Natural killer cell (primary cell): ENCODE measurements around the gene MAPRE2. TPM values are rescaled to one million over a fixed set of nuclear protein-coding genes. Genes with fewer than 3 reads are reported as not detected.

ENCODE experiments used
- ATAC-seq, 3 donors: fragments of 150-1000 bp in 2 of 3; fragments of 200-7000 bp in 1 of 3; cut with Tn5 transposase; 1 replicate in 1 of 3; 2 replicates in 2 of 3; pipeline ENCODE4 v1.10.0; 2021; ENCODE audit warnings: mild to moderate bottlenecking in 2 of 3, moderate library complexity in 2 of 3
- DNase-seq, 2 donors: peaks; one replicate each; pipeline versions ENCODE4 v3.0.0 to v3.0.0-alpha.2; 2013 to 2021; ENCODE audit warnings: mixed read lengths in 1 of 2
- H3K27ac ChIP-seq: one replicate; pipeline ENCODE4 v1.5.1; 2013; ENCODE audit warnings: mild to moderate bottlenecking, low read length
- H3K27me3 ChIP-seq: one replicate; pipeline ENCODE4 v1.6.1; 2013; ENCODE audit warnings: low read length; ENCODE audit not compliant: control insufficient read depth, insufficient read depth
- H3K36me3 ChIP-seq: one replicate; pipeline ENCODE4 v1.6.1; 2013; ENCODE audit warnings: low read length; ENCODE audit not compliant: control insufficient read depth, insufficient read depth
- H3K4me1 ChIP-seq: one replicate; pipeline ENCODE4 v1.6.1; 2013; ENCODE audit warnings: low read length; ENCODE audit not compliant: control insufficient read depth, insufficient read depth
- H3K4me3 ChIP-seq: one replicate; pipeline ENCODE4 v1.5.1; 2013; ENCODE audit warnings: low read length
- H3K9me3 ChIP-seq: one replicate; pipeline ENCODE4 v1.6.1; 2013; ENCODE audit warnings: low read length; ENCODE audit not compliant: control insufficient read depth, insufficient read depth
- H3K27ac Mint-ChIP-seq, 2 donors: one replicate each; pipeline ENCODE4 v1.8.0; 2022; ENCODE audit warnings: mild to moderate bottlenecking in 2 of 2, mixed read lengths in 2 of 2, moderate library complexity in 1 of 2
- H3K27me3 Mint-ChIP-seq, 2 donors: one replicate each; pipeline ENCODE4 v1.8.0; 2022; ENCODE audit warnings: low read depth in 2 of 2, mixed read lengths in 2 of 2
- H3K36me3 Mint-ChIP-seq: one replicate; pipeline ENCODE4 v1.8.0; 2022; ENCODE audit warnings: mixed read lengths
- H3K4me1 Mint-ChIP-seq, 2 donors: one replicate each; pipeline ENCODE4 v1.8.0; 2022; ENCODE audit warnings: mixed read lengths in 2 of 2
- H3K4me3 Mint-ChIP-seq: one replicate; pipeline ENCODE4 v1.8.0; 2022; ENCODE audit warnings: mild to moderate bottlenecking, moderate library complexity, mixed read lengths
- H3K9me3 Mint-ChIP-seq, 2 donors: one replicate each; pipeline ENCODE4 v1.8.0; 2022; ENCODE audit warnings: mixed read lengths in 2 of 2
- CTCF ChIP-seq: fragments of 200-600 bp; IDR thresholded peaks from one replicate; pipeline ENCODE4 v1.8.0; 2022; ENCODE audit warnings: antibody characterized with exemption
- WGBS: methylation state at CpG from one replicate; pipeline ENCODE4 v1.1.7; 2013; ENCODE audit warnings: missing lambda C conversion rate; ENCODE audit not compliant: insufficient coverage; 5-methylcytosine and 5-hydroxymethylcytosine counted together
- intact Hi-C: fragments of 100-400 bp; cut with micrococcal nuclease; formaldehyde crosslinking; loops from one replicate; pipeline ENCODE4 v1.14.2; 2022
- total RNA-seq, 4 donors: library from RNA; stranded (reverse); fragments of 120-200 nt in 1 of 4; gene quantifications; one replicate each; pipeline versions ENCODE4 v1.2.3 to v1.2.4, GENCODE V29; 2013 to 2022

Gene MAPRE2
- total RNA-seq, 3 donors from 2014 or later (not counting 1 experiment from before 2014, with no cell fraction given) = 159 to 283 (median 207) TPM

- Mint-ChIP-seq H3K4me3 (peak overlapping the region; percentile 35), H3K27ac (peak overlapping the region; percentile 12 to 22), H3K4me1 (peaks cover 80% of the 10 kb centered on the region in 2 donors), H3K9me3 (no peaks in the 10 kb centered on the region), H3K27me3 (no peaks in the 10 kb centered on the region), H3K36me3 (no peaks in the 10 kb centered on the region)
- no peak for ATAC-seq
- H3K36me3 ChIP-seq = no peaks in the 10 kb centered on the region
- no peak for TF ChIP-seq CTCF
- H3K27me3 ChIP-seq = no peaks in the 10 kb centered on the region
- H3K4me1 ChIP-seq = peaks cover 19% of the 10 kb centered on the region
- H3K27ac ChIP-seq = no peak overlapping the region
- H3K9me3 ChIP-seq = no peaks in the 10 kb centered on the region
- H3K4me3 ChIP-seq = no peak overlapping the region
- DNase-seq = no peak
- intact Hi-C loops = no loop called here
- 97% methylated on average over 9 of the region's 9 CpGs for WGBS
Measured at GRCh38 chr18:35054401-35054800, 13.2 kb downstream of the MAPRE2 start.

- intact Hi-C loops = no loop called here
- no peak overlapping the region for H3K4me3 ChIP-seq
- no peaks in the 10 kb centered on the region for H3K36me3 ChIP-seq
- Mint-ChIP-seq H3K27ac (peak overlapping the region in 1 of 2 donors; percentile 33), H3K4me3 (no peak overlapping the region), H3K9me3 (no peaks in the 10 kb centered on the region), H3K4me1 (peaks cover 80 to 82% of the 10 kb centered on the region in 2 donors), H3K36me3 (no peaks in the 10 kb centered on the region), H3K27me3 (no peaks in the 10 kb centered on the region)
- ATAC-seq (no peak), DNase-seq (no peak)
- H3K27me3 ChIP-seq = no peaks in the 10 kb centered on the region
- TF ChIP-seq CTCF = no peak
- 92% methylated on average over 7 of the region's 7 CpGs for WGBS
- no peaks in the 10 kb centered on the region for H3K9me3 ChIP-seq
- peaks cover 16% of the 10 kb centered on the region for H3K4me1 ChIP-seq
- H3K27ac ChIP-seq = no peak overlapping the region
Measured at GRCh38 chr18:35055105-35055504, 13.9 kb downstream of the MAPRE2 start.

- no peaks in the 10 kb centered on the region for H3K9me3 Mint-ChIP-seq
- Histone ChIP-seq H3K4me1 (peaks cover 11% of the 10 kb centered on the region), H3K9me3 (no peaks in the 10 kb centered on the region), H3K4me3 (no peak overlapping the region), H3K36me3 (no peaks in the 10 kb centered on the region), H3K27ac (no peak overlapping the region), H3K27me3 (no peaks in the 10 kb centered on the region)
- no peaks in the 10 kb centered on the region for H3K27me3 Mint-ChIP-seq
- WGBS = 98% methylated on average over 2 of the region's 2 CpGs
- no peaks in the 10 kb centered on the region for H3K36me3 Mint-ChIP-seq
- DNase-seq (no peak), ATAC-seq (no peak)
- intact Hi-C loops = no loop called here
- H3K4me3 Mint-ChIP-seq = no peak overlapping the region
- no peak for TF ChIP-seq CTCF
- H3K4me1 Mint-ChIP-seq = peaks cover 80 to 82% of the 10 kb centered on the region in 2 donors
- peak overlapping the region in 1 of 2 donors; percentile 33 for H3K27ac Mint-ChIP-seq
Measured at GRCh38 chr18:35055726-35056125, 14.5 kb downstream of the MAPRE2 start.

GRCh38 chr18:35059280-35059927 lies 18.2 kb downstream of the MAPRE2 start:
- Mint-ChIP-seq H3K4me1 (peaks cover 78 to 83% of the 10 kb centered on the region in 2 donors), H3K36me3 (no peaks in the 10 kb centered on the region), H3K27me3 (no peaks in the 10 kb centered on the region), H3K27ac (peak overlapping the region; percentile 59 to 63), H3K9me3 (no peaks in the 10 kb centered on the region), H3K4me3 (no peak overlapping the region)
- intact Hi-C loops = no loop called here
- no peaks in the 10 kb centered on the region for H3K9me3 ChIP-seq
- H3K27ac ChIP-seq = no peak overlapping the region
- no peaks in the 10 kb centered on the region for H3K36me3 ChIP-seq
- no peak for ATAC-seq
- WGBS = 93% methylated on average over 5 of the region's 5 CpGs
- no peak for DNase-seq
- H3K4me3 ChIP-seq = no peak overlapping the region
- no peak for TF ChIP-seq CTCF
- peaks cover 7% of the 10 kb centered on the region for H3K4me1 ChIP-seq
- no peaks in the 10 kb centered on the region for H3K27me3 ChIP-seq
